Measurements from ENCODE around the gene TPRN. TPM values are rescaled to one million over a fixed set of nuclear protein-coding genes. Genes with fewer than 3 reads are reported as not detected.

TPRN gene
- total RNA-seq, 1 experiment from 2014 or later = 24.9 TPM

DNA sequence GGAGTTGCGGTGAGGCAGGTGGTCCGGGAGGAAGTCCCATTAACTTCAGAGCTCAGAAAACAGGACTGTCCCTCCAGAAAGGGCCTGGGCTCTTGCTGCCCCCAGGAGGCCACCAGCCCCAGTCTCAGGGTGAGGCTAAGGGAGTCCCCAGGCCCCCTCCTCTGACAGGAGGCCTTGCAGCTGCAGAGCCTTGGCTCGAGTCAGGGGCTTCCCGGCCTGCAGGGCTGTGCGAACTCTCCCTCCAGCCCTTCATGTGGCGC is 47.3 kb upstream of the TPRN start:
- no TSS peak for BruUV-seq (replicated peaks)
- no peak for ATAC-seq
- ChIA-PET POLR2A (no interaction called here), CTCF (interaction anchor here (1.0 to 1.2 kb wide), 2 partner anchors 11 to 180 kb away, joined by 4 read pairs; no protein-coding TSS in a partner anchor), RAD21 (ENCODE audit: low non-redundant PET in 1 of 2, low total read pairs in 2 of 2, uncharacterized antibody in 2 of 2, unreplicated experiment in 2 of 2) (no interaction called here)
- Histone ChIP-seq H3K9me3 (ENCODE audit: control insufficient read depth in 1 of 2, insufficient read depth in 1 of 2, low read depth in 1 of 2, low read length in 2 of 2) (no peaks in the 10 kb centered on the region), H3K27ac (ENCODE audit: low read depth, low read length) (no peak overlapping the region), H3K4me1 (ENCODE audit: control insufficient read depth in 1 of 2, insufficient read depth in 2 of 2, low read length in 2 of 2) (peaks cover 5 to 23% of the 10 kb centered on the region in 2 experiments), H4K20me1 (ENCODE audit: insufficient read depth) (peaks cover 10% of the 10 kb centered on the region; the same call in 1 of the 2 replicates), H3K9me2 (ENCODE audit: insufficient read depth) (no peaks in the 10 kb centered on the region), H2AFZ (ENCODE audit: low read depth, low read length, poor library complexity, severe bottlenecking) (no peak overlapping the region), H3K79me2 (ENCODE audit: insufficient read depth, low read length) (peaks cover 11% of the 10 kb centered on the region), H3K9ac (ENCODE audit: low read length) (no peak overlapping the region), H3K4me2 (ENCODE audit: low read length) (no peak overlapping the region), H3K36me3 (ENCODE audit: control insufficient read depth in 1 of 2, insufficient read depth in 2 of 2, low read length in 2 of 2) (peaks cover 2 to 9% of the 10 kb centered on the region in 2 experiments; a peak in 2 of 4 replicates), H3K27me3 (ENCODE audit: insufficient read depth, low read length) (no peaks in the 10 kb centered on the region), H3K4me3 (replicated peaks in 1 of 2; ENCODE audit: low read depth in 1 of 2, low read length in 2 of 2) (no peak overlapping the region)
- intact Hi-C loops (cut with micrococcal nuclease) = no loop called here
- DNase-seq (ENCODE audit: low read depth, low spot score) = no peak
- TF ChIP-seq EGR1 (IDR thresholded peaks at IDR 0.05; ENCODE audit: low read depth) (no peak), YY1 (IDR thresholded peaks at IDR 0.05; ENCODE audit: extremely low read depth, insufficient replicate concordance, low read depth, low read length) (no peak), MAX (IDR thresholded peaks at IDR 0.05) (no peak), CEBPB (IDR thresholded peaks at IDR 0.05; ENCODE audit: low read depth) (no peak), FOSL1 (IDR thresholded peaks at IDR 0.05; ENCODE audit: low read depth) (no peak), ELF1 (IDR thresholded peaks at IDR 0.05; ENCODE audit: borderline replicate concordance, low read depth) (no peak), SP1 (IDR thresholded peaks at IDR 0.05; ENCODE audit: low read depth) (no peak), SIN3A (IDR thresholded peaks at IDR 0.05; ENCODE audit: low read depth) (no peak), POLR2AphosphoS5 (IDR thresholded peaks at IDR 0.05; ENCODE audit: low read depth, low read length) (no peak), ZNF274 (IDR thresholded peaks at IDR 0.05; ENCODE audit: low read depth, low read length) (no peak), EZH2 (IDR thresholded peaks at IDR 0.05) (no peak), RAD21 (IDR thresholded peaks at IDR 0.05; ENCODE audit: low read depth) (no peak), CTCF (IDR thresholded peaks at IDR 0.05 in 2 of 3, conservative IDR thresholded peaks at IDR 0.05 in 1 of 3; ENCODE audit: borderline replicate concordance in 1 of 3, insufficient read depth in 1 of 3, low read depth in 2 of 3, low read length in 2 of 3) (no peak), POLR2A (IDR thresholded peaks at IDR 0.05; ENCODE audit: borderline replicate concordance, extremely low read depth, insufficient read depth, insufficient read length) (no peak), ZFX (IDR thresholded peaks at IDR 0.05) (no peak)
- TF ChIP-seq, protein P1, sequence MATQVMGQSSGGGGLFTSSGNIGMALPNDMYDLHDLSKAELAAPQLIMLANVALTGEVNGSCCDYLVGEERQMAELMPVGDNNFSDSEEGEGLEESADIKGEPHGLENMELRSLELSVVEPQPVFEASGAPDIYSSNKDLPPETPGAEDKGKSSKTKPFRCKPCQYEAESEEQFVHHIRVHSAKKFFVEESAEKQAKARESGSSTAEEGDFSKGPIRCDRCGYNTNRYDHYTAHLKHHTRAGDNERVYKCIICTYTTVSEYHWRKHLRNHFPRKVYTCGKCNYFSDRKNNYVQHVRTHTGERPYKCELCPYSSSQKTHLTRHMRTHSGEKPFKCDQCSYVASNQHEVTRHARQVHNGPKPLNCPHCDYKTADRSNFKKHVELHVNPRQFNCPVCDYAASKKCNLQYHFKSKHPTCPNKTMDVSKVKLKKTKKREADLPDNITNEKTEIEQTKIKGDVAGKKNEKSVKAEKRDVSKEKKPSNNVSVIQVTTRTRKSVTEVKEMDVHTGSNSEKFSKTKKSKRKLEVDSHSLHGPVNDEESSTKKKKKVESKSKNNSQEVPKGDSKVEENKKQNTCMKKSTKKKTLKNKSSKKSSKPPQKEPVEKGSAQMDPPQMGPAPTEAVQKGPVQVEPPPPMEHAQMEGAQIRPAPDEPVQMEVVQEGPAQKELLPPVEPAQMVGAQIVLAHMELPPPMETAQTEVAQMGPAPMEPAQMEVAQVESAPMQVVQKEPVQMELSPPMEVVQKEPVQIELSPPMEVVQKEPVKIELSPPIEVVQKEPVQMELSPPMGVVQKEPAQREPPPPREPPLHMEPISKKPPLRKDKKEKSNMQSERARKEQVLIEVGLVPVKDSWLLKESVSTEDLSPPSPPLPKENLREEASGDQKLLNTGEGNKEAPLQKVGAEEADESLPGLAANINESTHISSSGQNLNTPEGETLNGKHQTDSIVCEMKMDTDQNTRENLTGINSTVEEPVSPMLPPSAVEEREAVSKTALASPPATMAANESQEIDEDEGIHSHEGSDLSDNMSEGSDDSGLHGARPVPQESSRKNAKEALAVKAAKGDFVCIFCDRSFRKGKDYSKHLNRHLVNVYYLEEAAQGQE (IDR thresholded peaks at IDR 0.05; ENCODE audit: low read depth) = no peak
- TF ChIP-seq, protein P2, sequence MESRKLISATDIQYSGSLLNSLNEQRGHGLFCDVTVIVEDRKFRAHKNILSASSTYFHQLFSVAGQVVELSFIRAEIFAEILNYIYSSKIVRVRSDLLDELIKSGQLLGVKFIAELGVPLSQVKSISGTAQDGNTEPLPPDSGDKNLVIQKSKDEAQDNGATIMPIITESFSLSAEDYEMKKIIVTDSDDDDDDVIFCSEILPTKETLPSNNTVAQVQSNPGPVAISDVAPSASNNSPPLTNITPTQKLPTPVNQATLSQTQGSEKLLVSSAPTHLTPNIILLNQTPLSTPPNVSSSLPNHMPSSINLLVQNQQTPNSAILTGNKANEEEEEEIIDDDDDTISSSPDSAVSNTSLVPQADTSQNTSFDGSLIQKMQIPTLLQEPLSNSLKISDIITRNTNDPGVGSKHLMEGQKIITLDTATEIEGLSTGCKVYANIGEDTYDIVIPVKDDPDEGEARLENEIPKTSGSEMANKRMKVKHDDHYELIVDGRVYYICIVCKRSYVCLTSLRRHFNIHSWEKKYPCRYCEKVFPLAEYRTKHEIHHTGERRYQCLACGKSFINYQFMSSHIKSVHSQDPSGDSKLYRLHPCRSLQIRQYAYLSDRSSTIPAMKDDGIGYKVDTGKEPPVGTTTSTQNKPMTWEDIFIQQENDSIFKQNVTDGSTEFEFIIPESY (IDR thresholded peaks at IDR 0.05; ENCODE audit: extremely low read depth, insufficient replicate concordance, low read length) = no peak
- TF ChIP-seq, protein P3, sequence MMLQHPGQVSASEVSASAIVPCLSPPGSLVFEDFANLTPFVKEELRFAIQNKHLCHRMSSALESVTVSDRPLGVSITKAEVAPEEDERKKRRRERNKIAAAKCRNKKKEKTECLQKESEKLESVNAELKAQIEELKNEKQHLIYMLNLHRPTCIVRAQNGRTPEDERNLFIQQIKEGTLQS (IDR thresholded peaks at IDR 0.05) = no peak
